ENCODE data around the gene PIP4K2A.

Gene PIP4K2A

DNA sequence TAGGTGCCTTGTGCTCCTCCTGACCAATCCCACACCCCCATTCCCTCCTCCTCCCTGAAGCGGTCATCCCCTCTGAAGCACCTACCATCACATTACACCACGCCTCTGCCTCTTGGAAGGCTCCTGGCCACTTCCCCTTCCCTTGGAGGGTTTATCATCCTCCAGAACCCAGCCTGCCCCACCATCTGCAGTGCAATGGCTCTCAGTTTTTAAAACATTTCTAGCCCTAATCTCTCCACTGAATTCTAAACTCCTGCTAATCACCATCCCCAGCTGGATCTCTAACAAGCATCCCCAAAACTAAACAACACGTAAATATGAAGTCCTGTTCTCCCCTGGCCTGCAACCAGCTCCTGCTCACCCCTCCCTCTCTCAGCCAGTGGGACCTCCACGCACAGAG lies 70.6 kb downstream of the PIP4K2A start:
- no peak overlapping the region for H3K9ac ChIP-seq (ENCODE audit: low read length)
- peaks cover 7% of the 10 kb centered on the region for H3K4me1 ChIP-seq (ENCODE audit: control insufficient read depth, insufficient read depth, low read length)

DNA sequence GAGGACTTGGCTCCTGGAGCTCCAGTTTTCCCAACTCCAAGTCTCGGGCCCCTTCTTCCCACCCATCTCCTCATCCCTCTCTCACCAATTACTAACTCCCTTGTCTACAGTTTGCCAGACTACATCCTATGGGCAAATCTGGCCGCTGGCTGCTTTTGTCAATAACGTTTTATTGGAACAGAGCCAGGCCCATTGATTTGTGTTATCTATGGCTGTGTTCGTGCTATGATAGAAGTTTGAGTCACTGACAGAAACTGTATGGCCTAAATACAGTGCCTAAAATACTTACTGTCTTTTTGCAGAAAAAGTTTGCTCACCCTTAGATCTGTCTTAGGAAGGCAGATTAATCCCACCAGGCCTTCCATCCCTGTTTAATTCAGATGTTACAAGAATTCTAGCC lies 71.3 kb downstream of the PIP4K2A start:
- H3K9ac ChIP-seq (ENCODE audit: low read length): no peak overlapping the region
- no peaks in the 10 kb centered on the region for H3K27me3 ChIP-seq (ENCODE audit: control insufficient read depth, insufficient read depth, low read length)
- H3K4me1 ChIP-seq (ENCODE audit: control insufficient read depth, insufficient read depth, low read length): peaks cover 5% of the 10 kb centered on the region
- H3K9me3 ChIP-seq (ENCODE audit: control insufficient read depth, low read length): no peaks in the 10 kb centered on the region
- H3K36me3 ChIP-seq (ENCODE audit: control insufficient read depth, insufficient read depth, low read length): no peaks in the 10 kb centered on the region
- no peak overlapping the region for H3K4me3 ChIP-seq (ENCODE audit: low read length)

More for the DNA sequence above, 70.6 kb downstream of the PIP4K2A start:
- no peak overlapping the region for H3K4me3 ChIP-seq (ENCODE audit: low read length)
- H3K27me3 ChIP-seq (ENCODE audit: control insufficient read depth, insufficient read depth, low read length): no peaks in the 10 kb centered on the region
- no peaks in the 10 kb centered on the region for H3K36me3 ChIP-seq (ENCODE audit: control insufficient read depth, insufficient read depth, low read length)
- H3K9me3 ChIP-seq (ENCODE audit: control insufficient read depth, low read length): no peaks in the 10 kb centered on the region

DNA sequence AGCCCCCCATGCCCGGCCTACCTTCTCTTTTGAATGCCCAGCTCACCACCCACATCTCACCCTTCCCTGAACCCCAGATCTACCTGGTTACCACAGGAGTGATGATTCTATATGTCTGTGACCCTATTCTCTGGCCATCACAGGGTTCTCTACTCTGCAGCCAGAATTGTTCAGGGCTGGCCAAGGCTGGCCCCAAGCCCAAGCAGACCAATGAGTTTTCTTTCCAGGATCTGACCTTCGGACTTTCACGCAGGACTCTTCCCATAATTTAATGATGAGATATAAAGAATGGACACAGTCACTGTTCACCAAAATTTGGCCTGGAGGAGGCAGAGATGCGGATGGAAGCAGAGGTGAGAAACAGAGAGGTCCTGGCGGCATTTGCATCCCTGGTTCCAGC lies 72.6 kb downstream of the PIP4K2A start:
- Histone ChIP-seq H3K27me3 (ENCODE audit: control insufficient read depth, insufficient read depth, low read length) (no peaks in the 10 kb centered on the region), H3K9ac (ENCODE audit: low read length) (no peak overlapping the region), H3K36me3 (ENCODE audit: control insufficient read depth, insufficient read depth, low read length) (no peaks in the 10 kb centered on the region), H3K4me1 (ENCODE audit: control insufficient read depth, insufficient read depth, low read length) (peaks cover 5% of the 10 kb centered on the region), H3K9me3 (ENCODE audit: control insufficient read depth, low read length) (no peaks in the 10 kb centered on the region), H3K4me3 (ENCODE audit: low read length) (no peak overlapping the region)

DNA sequence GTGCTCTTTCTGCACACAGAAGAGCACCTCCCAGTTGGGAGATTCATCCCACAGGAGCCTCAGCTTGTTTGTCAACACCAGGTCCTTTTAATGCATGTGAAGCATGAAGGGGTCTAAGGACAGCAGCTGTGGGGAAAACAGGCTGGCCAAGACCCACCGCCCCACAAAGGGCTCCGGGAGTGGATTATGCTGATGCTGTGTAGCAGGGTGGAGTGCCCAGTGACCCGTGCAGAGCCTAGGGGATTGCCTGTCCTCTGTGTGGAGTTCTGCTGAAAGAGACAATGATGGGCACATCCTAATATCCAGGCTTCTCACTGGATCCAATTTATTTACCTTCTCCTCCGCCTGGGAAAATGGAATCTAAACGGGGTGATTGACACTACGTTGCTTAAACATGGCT lies 74.0 kb downstream of the PIP4K2A start:
- Histone ChIP-seq H3K9ac (ENCODE audit: low read length) (no peak overlapping the region), H3K36me3 (ENCODE audit: control insufficient read depth, insufficient read depth, low read length) (no peaks in the 10 kb centered on the region), H3K4me1 (ENCODE audit: control insufficient read depth, insufficient read depth, low read length) (peaks cover 5% of the 10 kb centered on the region), H3K27me3 (ENCODE audit: control insufficient read depth, insufficient read depth, low read length) (no peaks in the 10 kb centered on the region), H3K9me3 (ENCODE audit: control insufficient read depth, low read length) (no peaks in the 10 kb centered on the region), H3K4me3 (ENCODE audit: low read length) (no peak overlapping the region)

DNA sequence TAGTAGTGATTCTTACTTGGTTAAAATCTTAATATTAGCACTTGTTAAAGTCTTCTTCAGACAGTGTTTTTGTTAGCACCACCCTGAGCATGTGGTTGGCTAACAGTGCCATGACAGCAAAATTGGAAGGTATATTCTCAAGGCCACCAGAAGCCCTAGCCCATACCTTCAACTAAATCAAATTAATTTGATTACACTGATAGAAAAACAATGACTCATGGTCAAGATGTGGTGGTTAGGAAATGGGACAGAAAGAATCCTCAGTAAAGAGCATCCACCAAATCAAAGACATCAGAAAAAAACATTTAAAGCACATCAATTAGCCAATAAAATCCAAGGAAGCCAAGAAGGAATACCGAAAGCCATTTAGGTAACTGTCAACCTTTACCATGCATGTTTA lies 75.5 kb downstream of the PIP4K2A start:
- Histone ChIP-seq H3K4me3 (ENCODE audit: low read length) (no peak overlapping the region), H3K4me1 (ENCODE audit: control insufficient read depth, insufficient read depth, low read length) (peaks cover 5% of the 10 kb centered on the region)

DNA sequence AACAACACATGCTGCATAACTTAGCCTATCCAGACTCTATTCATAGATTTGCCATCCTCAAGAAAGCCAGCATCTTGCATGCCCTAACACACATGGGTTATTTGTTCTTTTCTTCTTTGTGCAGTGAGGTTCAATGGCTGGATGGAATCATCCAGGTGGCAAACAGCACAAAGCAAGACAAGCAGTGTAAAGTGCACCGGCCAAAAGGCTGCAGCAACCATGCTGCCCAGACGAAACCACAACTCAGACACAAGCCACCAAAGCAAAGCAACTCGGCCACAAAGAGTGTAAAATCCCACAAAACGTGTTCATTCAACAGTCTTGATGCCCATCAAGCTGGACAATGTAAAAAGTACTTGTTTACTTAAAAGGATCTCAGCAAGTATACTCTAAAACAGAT lies 76.9 kb downstream of the PIP4K2A start:
- Histone ChIP-seq H3K4me1 (ENCODE audit: control insufficient read depth, insufficient read depth, low read length) (no peaks in the 10 kb centered on the region), H3K9me3 (ENCODE audit: control insufficient read depth, low read length) (no peaks in the 10 kb centered on the region), H3K9ac (ENCODE audit: low read length) (no peak overlapping the region), H3K36me3 (ENCODE audit: control insufficient read depth, insufficient read depth, low read length) (no peaks in the 10 kb centered on the region), H3K27me3 (ENCODE audit: control insufficient read depth, insufficient read depth, low read length) (no peaks in the 10 kb centered on the region), H3K4me3 (ENCODE audit: low read length) (no peak overlapping the region)

More for the DNA sequence above, 75.5 kb downstream of the PIP4K2A start:
- no peaks in the 10 kb centered on the region for H3K9me3 ChIP-seq (ENCODE audit: control insufficient read depth, low read length)
- H3K36me3 ChIP-seq (ENCODE audit: control insufficient read depth, insufficient read depth, low read length): no peaks in the 10 kb centered on the region
- no peaks in the 10 kb centered on the region for H3K27me3 ChIP-seq (ENCODE audit: control insufficient read depth, insufficient read depth, low read length)
- H3K9ac ChIP-seq (ENCODE audit: low read length): no peak overlapping the region

DNA sequence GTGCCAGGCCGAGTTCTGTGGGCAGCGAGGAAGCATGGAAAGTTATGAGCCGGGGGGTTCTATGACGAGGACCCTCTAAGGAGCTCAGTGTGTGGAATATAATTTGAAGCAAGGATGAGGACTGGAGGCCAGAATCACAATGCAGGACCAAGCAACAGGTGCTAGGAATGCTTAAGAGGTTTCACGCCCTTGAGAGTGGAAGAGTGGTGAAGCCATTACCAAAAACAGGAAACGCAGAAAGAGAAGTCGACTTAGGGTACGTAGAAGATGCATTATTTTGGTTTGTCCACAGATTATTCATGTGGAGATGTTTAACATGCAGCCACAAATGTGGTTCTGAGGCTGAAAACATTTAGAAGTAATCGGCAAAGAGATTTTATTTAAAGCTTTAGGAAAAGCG lies 78.7 kb downstream of the PIP4K2A start:
- Histone ChIP-seq H3K4me3 (ENCODE audit: low read length) (no peak overlapping the region), H3K4me1 (ENCODE audit: control insufficient read depth, insufficient read depth, low read length) (no peaks in the 10 kb centered on the region)

DNA sequence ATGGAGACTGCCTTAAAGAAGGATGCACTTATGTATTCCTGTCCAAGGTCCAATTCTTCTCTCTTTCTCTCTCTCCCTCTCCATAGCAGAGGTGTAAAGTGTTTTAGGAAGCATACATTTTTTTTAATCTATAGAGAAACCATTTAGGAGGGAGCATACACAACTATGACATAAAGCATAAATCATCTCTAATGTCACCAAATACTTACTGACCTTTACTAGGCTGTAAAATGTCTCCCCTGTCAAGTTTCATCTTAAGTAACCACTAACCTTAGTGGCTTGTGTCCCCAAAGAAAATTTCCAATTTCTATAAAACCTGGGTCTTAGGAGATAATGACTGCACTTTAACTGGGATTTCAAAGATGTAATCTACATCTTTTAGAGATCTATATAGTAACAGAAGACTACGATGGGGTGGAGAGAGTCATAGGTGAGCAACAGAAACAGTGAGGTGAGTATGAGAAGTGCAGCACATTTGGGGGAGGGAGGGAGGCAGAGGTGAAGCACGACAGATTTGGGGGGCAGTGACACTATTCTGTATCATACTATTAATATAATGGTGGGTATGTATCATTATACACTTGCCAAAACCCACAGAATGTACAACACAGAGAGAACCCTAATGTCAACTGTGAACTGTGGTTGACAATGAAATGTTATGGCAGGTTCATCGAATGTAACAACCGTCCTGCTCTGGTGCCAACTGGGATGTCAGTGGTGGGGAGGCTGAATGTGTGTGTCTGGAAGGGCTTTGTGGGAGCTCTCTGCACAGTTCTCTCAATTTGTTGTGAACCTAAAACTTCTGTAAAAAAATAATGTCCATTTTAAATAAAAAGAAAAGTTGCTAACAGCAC lies 79.5 kb downstream of the PIP4K2A start:
- Histone ChIP-seq H3K4me1 (ENCODE audit: control insufficient read depth, insufficient read depth, low read length) (no peaks in the 10 kb centered on the region), H3K4me3 (ENCODE audit: low read length) (no peak overlapping the region), H3K36me3 (ENCODE audit: control insufficient read depth, insufficient read depth, low read length) (no peaks in the 10 kb centered on the region), H3K9me3 (ENCODE audit: control insufficient read depth, low read length) (no peaks in the 10 kb centered on the region), H3K9ac (ENCODE audit: low read length) (no peak overlapping the region), H3K27me3 (ENCODE audit: control insufficient read depth, insufficient read depth, low read length) (no peaks in the 10 kb centered on the region)

More for the DNA sequence above, 78.7 kb downstream of the PIP4K2A start:
- H3K9ac ChIP-seq (ENCODE audit: low read length): no peak overlapping the region
- H3K36me3 ChIP-seq (ENCODE audit: control insufficient read depth, insufficient read depth, low read length): no peaks in the 10 kb centered on the region
- no peaks in the 10 kb centered on the region for H3K27me3 ChIP-seq (ENCODE audit: control insufficient read depth, insufficient read depth, low read length)
- H3K9me3 ChIP-seq (ENCODE audit: control insufficient read depth, low read length): no peaks in the 10 kb centered on the region

DNA sequence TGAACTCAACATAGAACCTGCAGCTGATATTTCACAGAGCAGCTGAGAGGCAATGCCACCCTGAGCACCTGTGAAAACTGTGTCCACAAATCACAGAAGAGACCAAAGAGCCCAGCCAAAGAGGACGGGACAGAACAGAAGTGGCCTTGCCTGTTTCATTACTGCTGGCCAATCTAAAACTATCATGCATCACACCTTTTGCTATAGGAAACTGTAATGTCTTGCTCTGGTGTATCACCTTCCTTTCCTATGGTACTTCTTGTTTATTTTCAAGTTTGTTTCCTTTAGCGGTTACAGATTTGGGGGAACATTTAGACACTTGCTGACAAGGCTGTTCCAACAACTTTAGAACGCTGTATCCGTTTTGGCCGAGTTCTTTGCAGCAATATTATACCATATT lies 80.3 kb downstream of the PIP4K2A start:
- Histone ChIP-seq H3K9ac (ENCODE audit: low read length) (no peak overlapping the region), H3K9me3 (ENCODE audit: control insufficient read depth, low read length) (no peaks in the 10 kb centered on the region), H3K4me1 (ENCODE audit: control insufficient read depth, insufficient read depth, low read length) (no peaks in the 10 kb centered on the region), H3K4me3 (ENCODE audit: low read length) (no peak overlapping the region), H3K27me3 (ENCODE audit: control insufficient read depth, insufficient read depth, low read length) (no peaks in the 10 kb centered on the region), H3K36me3 (ENCODE audit: control insufficient read depth, insufficient read depth, low read length) (no peaks in the 10 kb centered on the region)

DNA sequence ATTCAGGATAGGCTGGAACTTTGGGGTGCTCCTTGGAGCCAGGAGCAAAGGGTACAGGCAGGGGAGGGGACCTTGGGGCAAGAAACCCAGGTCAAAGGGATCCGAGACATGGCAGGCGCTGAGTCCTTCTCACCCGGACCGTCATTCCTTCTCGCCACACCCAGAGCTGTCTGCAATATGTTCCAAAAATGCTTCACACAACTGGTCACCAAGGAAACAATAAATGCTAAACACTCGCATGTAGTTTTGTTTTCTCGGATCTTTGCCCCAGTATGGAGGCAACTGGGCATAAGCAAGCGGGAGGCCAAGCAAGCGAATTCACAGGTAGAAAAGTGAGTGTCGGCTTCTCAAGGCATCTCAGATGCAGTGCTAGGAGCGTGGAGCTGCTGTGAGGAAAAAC lies 80.8 kb downstream of the PIP4K2A start:
- Histone ChIP-seq H3K9ac (ENCODE audit: low read length) (no peak overlapping the region), H3K4me3 (ENCODE audit: low read length) (no peak overlapping the region), H3K36me3 (ENCODE audit: control insufficient read depth, insufficient read depth, low read length) (no peaks in the 10 kb centered on the region), H3K27me3 (ENCODE audit: control insufficient read depth, insufficient read depth, low read length) (no peaks in the 10 kb centered on the region), H3K9me3 (ENCODE audit: control insufficient read depth, low read length) (no peaks in the 10 kb centered on the region), H3K4me1 (ENCODE audit: control insufficient read depth, insufficient read depth, low read length) (no peaks in the 10 kb centered on the region)

DNA sequence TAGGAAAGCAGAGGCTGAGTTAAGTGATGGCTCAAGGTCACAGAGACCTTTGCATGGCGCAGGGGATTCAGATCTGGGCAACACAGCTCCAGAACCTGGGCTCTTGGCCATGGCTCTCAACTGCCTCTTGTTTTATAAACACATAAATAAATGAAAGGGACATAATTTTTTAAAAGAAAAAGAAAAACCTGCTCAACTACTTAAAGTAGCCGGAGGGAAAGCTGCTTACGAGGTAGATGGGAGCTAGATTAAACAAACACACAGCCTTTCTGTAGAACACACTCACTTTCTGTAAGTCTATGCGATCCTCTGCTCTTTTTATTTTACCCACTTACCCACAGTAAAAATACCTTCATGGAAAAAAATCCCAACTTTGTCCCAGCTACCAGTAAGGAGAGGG lies 81.3 kb downstream of the PIP4K2A start:
- Histone ChIP-seq H3K27me3 (ENCODE audit: control insufficient read depth, insufficient read depth, low read length) (no peaks in the 10 kb centered on the region), H3K4me3 (ENCODE audit: low read length) (no peak overlapping the region), H3K9me3 (ENCODE audit: control insufficient read depth, low read length) (no peaks in the 10 kb centered on the region), H3K9ac (ENCODE audit: low read length) (no peak overlapping the region), H3K36me3 (ENCODE audit: control insufficient read depth, insufficient read depth, low read length) (no peaks in the 10 kb centered on the region), H3K4me1 (ENCODE audit: control insufficient read depth, insufficient read depth, low read length) (no peaks in the 10 kb centered on the region)

DNA sequence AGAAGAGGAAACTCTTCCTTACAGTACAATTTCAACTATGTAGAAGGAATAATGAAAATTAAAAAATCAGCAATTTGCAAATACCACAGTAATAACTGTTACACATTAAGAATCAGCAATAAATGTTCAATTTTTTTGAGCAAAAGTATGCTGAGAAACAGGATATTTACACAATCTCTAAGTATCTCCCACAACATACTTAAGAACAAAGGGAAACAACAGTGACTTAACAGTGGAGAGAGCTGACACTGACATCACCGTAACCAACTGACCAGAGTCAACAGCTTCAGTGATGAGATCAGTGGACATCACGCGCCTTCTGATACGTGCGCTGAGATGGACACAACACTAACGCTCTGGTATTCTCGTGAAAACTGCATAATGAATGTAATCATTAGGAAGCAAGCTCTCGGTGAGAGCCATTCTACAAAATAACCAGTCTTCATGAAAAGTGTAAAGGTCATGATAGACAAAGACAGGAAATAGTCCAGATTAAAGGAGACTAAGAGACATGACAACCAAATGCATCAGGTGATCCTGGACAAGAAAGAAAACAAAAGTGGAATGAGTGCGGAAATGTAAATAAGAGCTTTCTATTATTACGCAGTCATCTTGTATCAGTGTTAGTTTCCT lies 82.6 kb downstream of the PIP4K2A start:
- no peaks in the 10 kb centered on the region for H3K4me1 ChIP-seq (ENCODE audit: control insufficient read depth, insufficient read depth, low read length)
- H3K9me3 ChIP-seq (ENCODE audit: control insufficient read depth, low read length): no peaks in the 10 kb centered on the region
- H3K9ac ChIP-seq (ENCODE audit: low read length): no peak overlapping the region
- H3K36me3 ChIP-seq (ENCODE audit: control insufficient read depth, insufficient read depth, low read length): no peaks in the 10 kb centered on the region
- H3K27me3 ChIP-seq (ENCODE audit: control insufficient read depth, insufficient read depth, low read length): no peaks in the 10 kb centered on the region
- H3K4me3 ChIP-seq (ENCODE audit: low read length): no peak overlapping the region

All from mucosa of stomach (tissue), 1 donor.